ENCODE measurements around the gene NEBL.

DNA sequence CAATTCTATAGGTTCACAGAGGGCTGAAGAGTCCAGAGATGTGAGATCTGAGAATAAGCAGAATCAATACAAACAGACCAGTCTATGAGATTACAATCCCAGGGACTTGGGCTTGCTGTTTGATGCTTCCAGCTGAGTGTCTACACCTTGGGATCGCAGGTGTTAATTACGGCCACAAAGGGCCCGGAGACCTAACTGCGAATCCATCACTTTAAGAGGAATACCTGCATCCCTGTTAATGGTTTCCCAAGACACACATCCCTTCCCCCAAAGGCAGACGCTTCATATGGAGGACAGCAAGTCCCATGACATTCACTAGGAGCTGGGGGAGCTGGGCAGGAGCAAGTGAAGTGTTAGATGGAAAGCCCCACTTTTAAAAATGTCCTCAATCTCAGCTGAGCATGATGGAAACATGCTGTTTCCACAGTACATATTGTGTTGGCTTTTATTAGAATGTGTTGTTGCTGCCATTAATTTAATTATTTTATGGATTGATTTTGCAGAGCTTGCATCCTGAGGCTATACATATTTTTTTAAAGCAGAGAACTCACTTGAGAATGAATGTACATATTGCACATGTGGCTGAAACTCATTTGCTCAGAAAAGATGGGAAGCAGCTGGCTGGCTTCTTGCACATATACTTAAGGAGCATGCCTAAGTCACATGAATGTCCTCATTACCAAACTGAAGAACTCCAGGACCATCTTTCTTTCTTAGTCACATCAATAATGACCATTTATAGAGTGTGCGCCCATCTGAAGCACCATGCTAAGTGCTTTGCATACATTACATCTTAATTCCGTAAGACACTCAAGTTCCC, 151.3 kb downstream of the NEBL start:
- TF ChIP-seq, protein P1, sequence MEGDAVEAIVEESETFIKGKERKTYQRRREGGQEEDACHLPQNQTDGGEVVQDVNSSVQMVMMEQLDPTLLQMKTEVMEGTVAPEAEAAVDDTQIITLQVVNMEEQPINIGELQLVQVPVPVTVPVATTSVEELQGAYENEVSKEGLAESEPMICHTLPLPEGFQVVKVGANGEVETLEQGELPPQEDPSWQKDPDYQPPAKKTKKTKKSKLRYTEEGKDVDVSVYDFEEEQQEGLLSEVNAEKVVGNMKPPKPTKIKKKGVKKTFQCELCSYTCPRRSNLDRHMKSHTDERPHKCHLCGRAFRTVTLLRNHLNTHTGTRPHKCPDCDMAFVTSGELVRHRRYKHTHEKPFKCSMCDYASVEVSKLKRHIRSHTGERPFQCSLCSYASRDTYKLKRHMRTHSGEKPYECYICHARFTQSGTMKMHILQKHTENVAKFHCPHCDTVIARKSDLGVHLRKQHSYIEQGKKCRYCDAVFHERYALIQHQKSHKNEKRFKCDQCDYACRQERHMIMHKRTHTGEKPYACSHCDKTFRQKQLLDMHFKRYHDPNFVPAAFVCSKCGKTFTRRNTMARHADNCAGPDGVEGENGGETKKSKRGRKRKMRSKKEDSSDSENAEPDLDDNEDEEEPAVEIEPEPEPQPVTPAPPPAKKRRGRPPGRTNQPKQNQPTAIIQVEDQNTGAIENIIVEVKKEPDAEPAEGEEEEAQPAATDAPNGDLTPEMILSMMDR (conservative IDR thresholded peaks at IDR 0.05; ENCODE audit: low read depth, low read length) = no peak
- TF ChIP-seq EZH2 (IDR thresholded peaks at IDR 0.05; ENCODE audit: borderline replicate concordance, low read depth, low read length, poor library complexity, severe bottlenecking) = no peak

Measured in A673 (cell line).